Endothelial cell of umbilical vein (primary cell): ENCODE results near the gene TFF3. TPM values are rescaled to one million over a fixed set of nuclear protein-coding genes. Genes with fewer than 3 reads are reported as not detected.
A peak's percentile ranks its signal among the peaks of the same experiment; 100 is the strongest.

Experiments
- BruUV-seq: library from RNA; stranded (reverse); fragments of 400-500 nt; replicated peaks from 2 replicates; lab custom pipeline; 2021; lab: Mats Ljungman, UMichigan
- CTCF ChIA-PET: fragments of 300-600, 350-600 bp; sonication (Branson Sonifier 250); formaldehyde crosslinking; loops from one replicate; lab custom pipeline; 2021; ENCODE audit warnings: antibody characterized with exemption, inconsistent platforms; lab: Charles Lee
- POLR2A ChIA-PET: fragments of 300-600, 350-600 bp; sonication (Branson Sonifier 250); formaldehyde crosslinking; loops from one replicate; lab custom pipeline; 2021; ENCODE audit warnings: antibody characterized with exemption, inconsistent platforms; lab: Charles Lee
- DNase-seq: peaks from one replicate; pipeline ENCODE4 v3.0.0-alpha.2; 2011; ENCODE audit warnings: low read depth, low spot score
- FAIRE-seq: peaks from 2 replicates; lab custom pipeline; 2011; peaks lifted over from hg19 to GRCh38; lab: Jason Lieb, UNC
- H2AFZ ChIP-seq: 2 replicates; pipeline ENCODE4 v1.6.0; 2012; ENCODE audit warnings: low read depth, low read length, control low read depth, inconsistent platforms
- H3K27ac ChIP-seq: 2 replicates; pipeline ENCODE4 v1.5.1; 2011; ENCODE audit warnings: low read depth, mild to moderate bottlenecking, control low read depth, low read length, moderate library complexity; ENCODE audit not compliant: insufficient read depth
- H3K27me3 ChIP-seq, 2 experiments: 2 replicates each; pipeline versions ENCODE4 v1.6.0 to v1.6.1; 2011; ENCODE audit warnings: low read length in 2 of 2, mixed read lengths in 1 of 2; ENCODE audit not compliant: control insufficient read depth in 2 of 2, insufficient read depth in 2 of 2
- H3K36me3 ChIP-seq, 2 experiments: 2 replicates in 1 of 2; 3 replicates in 1 of 2; pipeline ENCODE4 v1.5.1; 2011; ENCODE audit warnings: low read length in 2 of 2, mild to moderate bottlenecking in 1 of 2, moderate library complexity in 1 of 2; ENCODE audit not compliant: control insufficient read depth in 2 of 2, insufficient read depth in 2 of 2; ENCODE audit errors: extremely low read depth in 1 of 2
- H3K4me1 ChIP-seq: 3 replicates; pipeline ENCODE4 v1.5.1; 2011; ENCODE audit warnings: mild to moderate bottlenecking, low read length; ENCODE audit not compliant: control insufficient read depth, insufficient read depth; ENCODE audit errors: extremely low read depth
- H3K4me2 ChIP-seq: 2 replicates; pipeline ENCODE4 v1.6.1; 2011; ENCODE audit warnings: low read length, control low read depth, mixed read lengths; ENCODE audit not compliant: insufficient read depth
- H3K4me3 ChIP-seq, 3 experiments: fragments of 200-600 bp in 1 of 3; sonication (generic), shearing (Covaris generic) in 1 of 3; replicated peaks in 1 of 3; 2 replicates each; pipeline ENCODE4 v1.5.1; 2011 to 2016; ENCODE audit warnings: control low read depth in 3 of 3, low read length in 3 of 3, mild to moderate bottlenecking in 2 of 3, inconsistent platforms in 1 of 3, low read depth in 1 of 3, moderate library complexity in 1 of 3; ENCODE audit not compliant: insufficient read depth in 1 of 3
- H3K79me2 ChIP-seq: 2 replicates; pipeline ENCODE4 v1.6.0; 2012; ENCODE audit warnings: low read length, inconsistent platforms; ENCODE audit not compliant: control insufficient read depth, insufficient read depth
- H3K9ac ChIP-seq: replicated peaks from 2 replicates; pipeline ENCODE3; 2011; ENCODE audit warnings: low read length, control low read depth; ENCODE audit not compliant: insufficient read depth; ENCODE audit errors: extremely low read depth
- H3K9me1 ChIP-seq: replicated peaks from 3 replicates; pipeline ENCODE4 v1.6.0; 2011; ENCODE audit warnings: mild to moderate bottlenecking, low read length; ENCODE audit not compliant: control insufficient read depth, insufficient read depth; ENCODE audit errors: extremely low read depth
- H3K9me3 ChIP-seq: replicated peaks from 2 replicates; pipeline ENCODE4 v1.5.1; 2012; ENCODE audit warnings: low read length, inconsistent platforms; ENCODE audit not compliant: control insufficient read depth, insufficient read depth
- H4K20me1 ChIP-seq: replicated peaks from 2 replicates; pipeline ENCODE3; 2011; ENCODE audit warnings: mild to moderate bottlenecking, low read length; ENCODE audit not compliant: control insufficient read depth, insufficient read depth; ENCODE audit errors: extremely low read depth
- GATA2 ChIP-seq: IDR thresholded peaks from 2 replicates; pipeline ENCODE4 v1.7.0; 2011; ENCODE audit warnings: low read depth, mild to moderate bottlenecking, moderate library complexity, mixed read lengths, low read length; ENCODE audit not compliant: insufficient read length, insufficient read depth
- MYC ChIP-seq: IDR thresholded peaks from one replicate; pipeline ENCODE4 v1.6.1; 2011; ENCODE audit warnings: mild to moderate bottlenecking, low read depth, low read length
- dilution Hi-C: fragments of 300-500 bp; cut with MboI; formaldehyde crosslinking; loops from one replicate; pipeline ENCODE4 v1.15.0; 2019; ENCODE audit warnings: low sequenced_read_pairs; ENCODE audit not compliant: extremely low pct_ligation_motif_present
- intact Hi-C: fragments of 100-400 bp; cut with micrococcal nuclease; formaldehyde crosslinking; loops from one replicate; pipeline ENCODE4 v1.10.0; 2022
- polyA plus RNA-seq, 4 experiments: library from polyadenylated mRNA; depleted of rRNA in 3 of 4; stranded (reverse) in 3 of 4; unstranded in 1 of 4; fragments of >200 nt; gene quantifications; 2 replicates each; pipeline versions ENCODE4 v1.2.1 to v1.2.3, GENCODE V29; 2011 to 2012; ENCODE audit warnings: missing spikeins in 1 of 4
- total RNA-seq: library from RNA; stranded (reverse); gene quantifications from 2 replicates; pipeline ENCODE4 v1.2.3, GENCODE V29; 2021
- TF ChIP-seq, protein P1 (sequence below), 2 donors: IDR thresholded peaks; 1 replicate in 1 of 2; 2 replicates in 1 of 2; pipeline ENCODE4 v1.5.1; 2011; ENCODE audit warnings: low read length in 2 of 2, mild to moderate bottlenecking in 2 of 2, moderate library complexity in 2 of 2, control low read depth in 1 of 2, inconsistent platforms in 1 of 2, low read depth in 1 of 2; ENCODE audit not compliant: insufficient read depth in 1 of 2; ENCODE audit errors: extremely low read depth in 1 of 2

Gene TFF3
- total and polyA plus RNA-seq, 2 donors (not counting 3 experiments of a cell fraction or from before 2014, with no cell fraction given): 0.93 to 1.8 TPM

DNA sequence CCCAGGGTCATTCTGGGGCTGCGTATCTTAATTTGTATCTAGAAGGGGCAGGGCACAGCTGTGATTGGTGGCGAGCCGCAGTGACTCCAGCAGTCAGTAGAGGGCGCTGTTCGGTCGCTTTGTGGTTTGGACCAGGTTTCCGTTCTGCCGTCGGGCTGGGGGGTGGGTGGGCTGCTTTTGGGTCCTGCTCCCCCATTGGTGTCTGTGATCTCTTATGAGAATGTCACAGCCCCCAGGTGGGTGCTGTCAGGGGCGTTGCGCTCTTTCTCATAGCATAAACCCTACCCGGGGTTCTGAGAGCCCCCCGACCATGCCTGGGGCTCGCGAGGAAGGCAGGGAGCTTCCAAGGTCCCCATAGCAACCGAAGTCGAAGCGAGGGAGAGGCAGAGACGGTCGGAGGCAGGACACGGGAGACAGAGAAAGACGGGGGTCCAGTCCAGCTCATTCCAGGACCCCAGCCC, 5.4 kb downstream of the TFF3 start:
- peak; percentile 57 for FAIRE-seq
- intact Hi-C loops: loop anchor here (2.0 kb wide), 2 partner anchors 47 to 141 kb away; no protein-coding TSS in a partner anchor
- peaks cover 2 to 6% of the 10 kb centered on the region in 2 experiments for H3K27me3 ChIP-seq

More for the DNA sequence above, 5.4 kb downstream of the TFF3 start:
- H3K9me1 ChIP-seq: no peaks in the 10 kb centered on the region
- no peak overlapping the region for H2AFZ ChIP-seq
- dilution Hi-C loops: no loop called here
- H3K27ac ChIP-seq: no peak overlapping the region
- no peaks in the 10 kb centered on the region for H4K20me1 ChIP-seq
- H3K9ac ChIP-seq: no peak overlapping the region
- TF ChIP-seq MYC (no peak), GATA2 (no peak)
- TF ChIP-seq, protein P1, sequence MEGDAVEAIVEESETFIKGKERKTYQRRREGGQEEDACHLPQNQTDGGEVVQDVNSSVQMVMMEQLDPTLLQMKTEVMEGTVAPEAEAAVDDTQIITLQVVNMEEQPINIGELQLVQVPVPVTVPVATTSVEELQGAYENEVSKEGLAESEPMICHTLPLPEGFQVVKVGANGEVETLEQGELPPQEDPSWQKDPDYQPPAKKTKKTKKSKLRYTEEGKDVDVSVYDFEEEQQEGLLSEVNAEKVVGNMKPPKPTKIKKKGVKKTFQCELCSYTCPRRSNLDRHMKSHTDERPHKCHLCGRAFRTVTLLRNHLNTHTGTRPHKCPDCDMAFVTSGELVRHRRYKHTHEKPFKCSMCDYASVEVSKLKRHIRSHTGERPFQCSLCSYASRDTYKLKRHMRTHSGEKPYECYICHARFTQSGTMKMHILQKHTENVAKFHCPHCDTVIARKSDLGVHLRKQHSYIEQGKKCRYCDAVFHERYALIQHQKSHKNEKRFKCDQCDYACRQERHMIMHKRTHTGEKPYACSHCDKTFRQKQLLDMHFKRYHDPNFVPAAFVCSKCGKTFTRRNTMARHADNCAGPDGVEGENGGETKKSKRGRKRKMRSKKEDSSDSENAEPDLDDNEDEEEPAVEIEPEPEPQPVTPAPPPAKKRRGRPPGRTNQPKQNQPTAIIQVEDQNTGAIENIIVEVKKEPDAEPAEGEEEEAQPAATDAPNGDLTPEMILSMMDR (IDR thresholded peaks at IDR 0.05; ENCODE audit: extremely low read depth in 1 of 2, insufficient read depth in 1 of 2, low read depth in 1 of 2, low read length in 2 of 2): peak; percentile 71 to 88
- ChIA-PET POLR2A (no interaction called here), CTCF (interaction anchor here (0.5 to 3.3 kb wide), 47 partner anchors 8 to 1141 kb away, joined by 3 to 33 read pairs (median 4); no protein-coding TSS in a partner anchor)
- no peaks in the 10 kb centered on the region for H3K4me1 ChIP-seq
- peak; percentile 30 for DNase-seq
- H3K36me3 ChIP-seq: no peaks in the 10 kb centered on the region
- H3K9me3 ChIP-seq: no peaks in the 10 kb centered on the region
- no peak overlapping the region for H3K4me3 ChIP-seq
- no TSS peak for BruUV-seq
- H3K79me2 ChIP-seq: no peaks in the 10 kb centered on the region
- H3K4me2 ChIP-seq: no peak overlapping the region
